Measurements from ENCODE around the gene DHDH.

Gene DHDH

GRCh38 chr19:48965040-48965805 is 31.7 kb downstream of the DHDH start, which contains the start of gene FTL:
Gene FTL, plus strand, starts transcription at chr19:48965309. Its CDS starts 199 bp downstream, at chr19:48965508.
- Histone ChIP-seq H3K9me3 (ENCODE audit: insufficient read depth, low read length) (no peaks in the 10 kb centered on the region), H3K4me2 (ENCODE audit: low read depth, low read length, poor library complexity, severe bottlenecking) (peak within 1 kb of the TSS; percentile 87), H3K9ac (ENCODE audit: low read length) (peak within 1 kb of the TSS; percentile 73), H3K9me2 (replicated peaks; ENCODE audit: insufficient read depth, low read length) (no peaks in the 10 kb centered on the region), H3K27ac (ENCODE audit: low read depth, low read length) (peak within 1 kb of the TSS; percentile 91), H4K20me1 (ENCODE audit: low read depth, low read length) (no peaks in the 10 kb centered on the region), H3K36me3 (ENCODE audit: low read length) (no peaks in the 10 kb centered on the region), H3K4me3 (ENCODE audit: insufficient read depth, low read length, poor library complexity, severe bottlenecking) (peak within 1 kb of the TSS; percentile 72), H3K79me2 (ENCODE audit: insufficient read depth, low read length) (peaks cover 14% of the 10 kb centered on the region), H3K27me3 (ENCODE audit: low read length) (no peaks in the 10 kb centered on the region), H3F3A (ENCODE audit: insufficient read depth) (peaks cover 46% of the 10 kb centered on the region), H2AFZ (ENCODE audit: low read depth, low read length, severe bottlenecking) (peak within 1 kb of the TSS; percentile 15)
- no peak for TF ChIP-seq EZH2phosphoT487 (conservative IDR thresholded peaks at IDR 0.05; ENCODE audit: low read length)

GRCh38 chr19:48965806-48966540 is 32.5 kb downstream of the DHDH start:
- Histone ChIP-seq H3K79me2 (ENCODE audit: insufficient read depth, low read length) (peaks cover 14% of the 10 kb centered on the region), H3F3A (ENCODE audit: insufficient read depth) (peaks cover 46% of the 10 kb centered on the region), H3K4me3 (ENCODE audit: insufficient read depth, low read length, poor library complexity, severe bottlenecking) (peak overlapping the region; percentile 72), H3K27ac (ENCODE audit: low read depth, low read length) (peak overlapping the region; percentile 61), H3K36me3 (ENCODE audit: low read length) (no peaks in the 10 kb centered on the region), H3K4me2 (ENCODE audit: low read depth, low read length, poor library complexity, severe bottlenecking) (peak overlapping the region; percentile 77), H3K9me3 (ENCODE audit: insufficient read depth, low read length) (no peaks in the 10 kb centered on the region), H3K27me3 (ENCODE audit: low read length) (no peaks in the 10 kb centered on the region), H4K20me1 (ENCODE audit: low read depth, low read length) (no peaks in the 10 kb centered on the region), H2AFZ (ENCODE audit: low read depth, low read length, severe bottlenecking) (no peak overlapping the region), H3K9me2 (replicated peaks; ENCODE audit: insufficient read depth, low read length) (no peaks in the 10 kb centered on the region), H3K9ac (ENCODE audit: low read length) (peak overlapping the region; percentile 73)
- no peak for TF ChIP-seq EZH2phosphoT487 (conservative IDR thresholded peaks at IDR 0.05; ENCODE audit: low read length)
- TF ChIP-seq, protein P1, sequence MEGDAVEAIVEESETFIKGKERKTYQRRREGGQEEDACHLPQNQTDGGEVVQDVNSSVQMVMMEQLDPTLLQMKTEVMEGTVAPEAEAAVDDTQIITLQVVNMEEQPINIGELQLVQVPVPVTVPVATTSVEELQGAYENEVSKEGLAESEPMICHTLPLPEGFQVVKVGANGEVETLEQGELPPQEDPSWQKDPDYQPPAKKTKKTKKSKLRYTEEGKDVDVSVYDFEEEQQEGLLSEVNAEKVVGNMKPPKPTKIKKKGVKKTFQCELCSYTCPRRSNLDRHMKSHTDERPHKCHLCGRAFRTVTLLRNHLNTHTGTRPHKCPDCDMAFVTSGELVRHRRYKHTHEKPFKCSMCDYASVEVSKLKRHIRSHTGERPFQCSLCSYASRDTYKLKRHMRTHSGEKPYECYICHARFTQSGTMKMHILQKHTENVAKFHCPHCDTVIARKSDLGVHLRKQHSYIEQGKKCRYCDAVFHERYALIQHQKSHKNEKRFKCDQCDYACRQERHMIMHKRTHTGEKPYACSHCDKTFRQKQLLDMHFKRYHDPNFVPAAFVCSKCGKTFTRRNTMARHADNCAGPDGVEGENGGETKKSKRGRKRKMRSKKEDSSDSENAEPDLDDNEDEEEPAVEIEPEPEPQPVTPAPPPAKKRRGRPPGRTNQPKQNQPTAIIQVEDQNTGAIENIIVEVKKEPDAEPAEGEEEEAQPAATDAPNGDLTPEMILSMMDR (IDR thresholded peaks at IDR 0.05; ENCODE audit: insufficient read depth, low read length, poor library complexity, severe bottlenecking), result no peak

- Histone ChIP-seq H3K4me3 (ENCODE audit: insufficient read depth, low read length, poor library complexity, severe bottlenecking) (peak overlapping the region; percentile 72), H3K9me3 (ENCODE audit: insufficient read depth, low read length) (no peaks in the 10 kb centered on the region), H3K4me2 (ENCODE audit: low read depth, low read length, poor library complexity, severe bottlenecking) (peak overlapping the region; percentile 77), H3K27me3 (ENCODE audit: low read length) (no peaks in the 10 kb centered on the region), H4K20me1 (ENCODE audit: low read depth, low read length) (no peaks in the 10 kb centered on the region), H3K9me2 (replicated peaks; ENCODE audit: insufficient read depth, low read length) (no peaks in the 10 kb centered on the region), H3K27ac (ENCODE audit: low read depth, low read length) (peak overlapping the region; percentile 61; the same call in 1 of the 2 replicates), H3K36me3 (ENCODE audit: low read length) (no peaks in the 10 kb centered on the region), H3K79me2 (ENCODE audit: insufficient read depth, low read length) (peaks cover 14% of the 10 kb centered on the region), H3F3A (ENCODE audit: insufficient read depth) (peaks cover 48% of the 10 kb centered on the region), H2AFZ (ENCODE audit: low read depth, low read length, severe bottlenecking) (no peak overlapping the region), H3K9ac (ENCODE audit: low read length) (peak overlapping the region; percentile 73)
- TF ChIP-seq, protein P1 (IDR thresholded peaks at IDR 0.05; ENCODE audit: insufficient read depth, low read length, poor library complexity, severe bottlenecking), result no peak
- no peak for TF ChIP-seq EZH2phosphoT487 (conservative IDR thresholded peaks at IDR 0.05; ENCODE audit: low read length)
Measured at GRCh38 chr19:48966541-48967345, 33.2 kb downstream of the DHDH start.
